Activated CD8-positive, alpha-beta memory T cell treated with anti-CD3 and anti-CD28 coated beads, Interleukin-2, amount 50 U/mL, for 24 hours (primary cell): ENCODE data around the gene MYO9A.

Experiments
- DNase-seq: peaks from one replicate; pipeline ENCODE4 v3.0.0-alpha.2; 2020; ENCODE audit errors: extremely low read depth

The MYO9A gene, protein sequence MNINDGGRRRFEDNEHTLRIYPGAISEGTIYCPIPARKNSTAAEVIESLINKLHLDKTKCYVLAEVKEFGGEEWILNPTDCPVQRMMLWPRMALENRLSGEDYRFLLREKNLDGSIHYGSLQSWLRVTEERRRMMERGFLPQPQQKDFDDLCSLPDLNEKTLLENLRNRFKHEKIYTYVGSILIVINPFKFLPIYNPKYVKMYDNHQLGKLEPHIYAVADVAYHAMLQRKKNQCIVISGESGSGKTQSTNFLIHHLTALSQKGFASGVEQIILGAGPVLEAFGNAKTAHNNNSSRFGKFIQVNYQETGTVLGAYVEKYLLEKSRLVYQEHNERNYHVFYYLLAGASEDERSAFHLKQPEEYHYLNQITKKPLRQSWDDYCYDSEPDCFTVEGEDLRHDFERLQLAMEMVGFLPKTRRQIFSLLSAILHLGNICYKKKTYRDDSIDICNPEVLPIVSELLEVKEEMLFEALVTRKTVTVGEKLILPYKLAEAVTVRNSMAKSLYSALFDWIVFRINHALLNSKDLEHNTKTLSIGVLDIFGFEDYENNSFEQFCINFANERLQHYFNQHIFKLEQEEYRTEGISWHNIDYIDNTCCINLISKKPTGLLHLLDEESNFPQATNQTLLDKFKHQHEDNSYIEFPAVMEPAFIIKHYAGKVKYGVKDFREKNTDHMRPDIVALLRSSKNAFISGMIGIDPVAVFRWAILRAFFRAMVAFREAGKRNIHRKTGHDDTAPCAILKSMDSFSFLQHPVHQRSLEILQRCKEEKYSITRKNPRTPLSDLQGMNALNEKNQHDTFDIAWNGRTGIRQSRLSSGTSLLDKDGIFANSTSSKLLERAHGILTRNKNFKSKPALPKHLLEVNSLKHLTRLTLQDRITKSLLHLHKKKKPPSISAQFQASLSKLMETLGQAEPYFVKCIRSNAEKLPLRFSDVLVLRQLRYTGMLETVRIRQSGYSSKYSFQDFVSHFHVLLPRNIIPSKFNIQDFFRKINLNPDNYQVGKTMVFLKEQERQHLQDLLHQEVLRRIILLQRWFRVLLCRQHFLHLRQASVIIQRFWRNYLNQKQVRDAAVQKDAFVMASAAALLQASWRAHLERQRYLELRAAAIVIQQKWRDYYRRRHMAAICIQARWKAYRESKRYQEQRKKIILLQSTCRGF (N-terminal part only)

DNA sequence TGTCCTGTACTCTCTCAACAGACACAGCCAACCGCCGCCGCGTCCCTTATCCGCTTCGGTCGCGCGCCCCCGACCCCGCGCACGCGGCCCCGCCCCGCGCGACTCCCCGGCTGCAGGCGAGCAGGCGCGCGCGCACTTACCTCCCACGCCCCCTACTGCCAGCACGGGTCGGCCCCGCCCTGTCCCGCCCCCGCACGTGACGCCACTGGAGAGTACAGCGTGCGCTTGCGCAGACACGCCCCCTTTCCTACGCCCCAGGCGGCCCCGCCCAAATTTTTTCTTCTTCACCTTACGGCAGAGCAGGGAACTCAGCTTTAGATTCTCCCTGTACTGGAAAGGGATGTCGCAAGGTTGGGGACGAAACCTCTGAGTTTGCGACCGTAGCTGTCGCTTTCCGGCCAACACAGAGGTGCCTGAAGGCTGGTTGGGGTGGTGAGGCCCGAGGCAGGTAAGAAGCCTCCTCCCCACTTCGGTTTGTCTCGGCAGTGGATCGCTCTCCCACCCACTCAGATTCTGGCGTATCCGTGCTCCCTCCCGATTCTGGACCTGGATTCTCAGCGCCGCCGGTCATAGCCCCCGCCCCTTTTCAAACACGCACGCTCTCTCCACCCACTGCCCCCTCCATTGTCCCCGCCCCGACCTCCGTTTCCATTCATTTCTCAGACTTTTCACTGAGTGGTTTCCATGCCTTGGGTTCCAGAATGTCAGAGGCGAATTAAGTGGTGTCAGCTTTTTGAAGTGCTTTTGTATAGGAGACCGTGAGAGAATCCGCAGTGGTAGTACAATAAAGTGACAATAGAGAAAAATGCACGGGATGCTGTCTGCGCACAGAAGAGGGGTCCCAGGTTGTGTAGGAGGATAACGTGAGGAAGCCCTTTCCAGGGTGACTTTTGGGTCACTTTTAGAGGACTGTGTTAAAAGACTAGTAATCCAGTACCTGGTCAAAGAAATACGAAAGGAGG is at the start of gene MYO9A, which contains the start of gene SENP8:
Gene MYO9A, minus strand, starts transcription at position 134 of the 962 bp plus-strand sequence. CDS start 71,587 bp downstream, outside the sequence.
Gene SENP8, plus strand, starts transcription at position 387 of the 962 bp plus-strand sequence. CDS start 21,221 bp downstream, outside the sequence.
- DNase-seq, result peak; percentile 95

DNA sequence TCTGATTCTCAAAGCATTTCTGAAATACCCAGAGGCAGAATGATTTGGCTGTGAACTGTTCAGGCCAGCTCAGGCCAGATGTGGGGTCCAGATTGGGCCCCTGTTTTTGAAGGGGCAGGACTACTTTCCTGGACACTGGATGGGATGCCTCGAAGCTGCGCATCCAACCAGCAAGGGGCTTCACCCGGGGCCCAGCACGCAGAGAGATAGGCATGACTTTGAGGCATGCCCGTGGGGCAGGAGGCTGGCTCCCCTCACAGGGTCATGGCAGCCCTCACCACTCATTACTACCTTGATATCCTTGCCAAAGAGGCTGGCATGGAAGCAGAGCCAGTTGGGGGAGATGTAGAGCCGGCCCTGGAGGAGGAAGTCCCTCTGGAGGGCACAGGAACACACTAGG is 49.5 kb upstream of the MYO9A start:
- DNase-seq, result no peak

DNA sequence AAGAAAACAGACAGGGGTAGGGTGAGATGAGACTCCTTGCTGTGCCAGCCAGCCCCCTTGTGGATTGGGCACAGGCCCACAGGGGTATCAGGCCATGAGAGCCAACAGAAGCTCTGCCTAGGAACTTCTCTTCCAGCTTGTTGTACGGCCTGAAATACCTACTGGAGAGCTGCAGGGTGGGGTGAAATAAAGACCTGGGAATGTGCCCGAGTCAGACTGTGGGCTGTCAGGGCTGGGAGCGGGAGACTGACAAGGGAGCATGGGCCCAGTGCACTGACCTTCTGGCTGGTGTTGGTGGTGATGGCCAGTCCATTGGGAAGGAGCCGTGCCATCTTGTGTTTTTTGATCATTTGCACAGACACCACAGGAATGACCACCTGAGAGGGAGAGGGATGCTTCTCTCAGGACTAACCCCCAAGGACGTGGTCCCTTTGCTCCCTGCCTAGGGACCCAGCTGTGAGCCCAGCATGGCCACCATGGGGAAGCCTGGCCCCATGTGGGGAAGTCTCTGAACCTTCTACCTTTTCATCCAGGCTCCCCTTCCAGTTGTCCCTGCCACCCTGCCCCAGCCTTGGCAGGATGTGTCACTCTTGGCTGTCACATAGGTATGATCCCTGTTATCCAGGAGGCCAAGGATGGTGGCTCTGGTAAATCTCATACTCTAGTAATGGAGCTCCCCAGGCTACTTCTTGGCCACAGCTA is 48.9 kb upstream of the MYO9A start:
- DNase-seq, result no peak

DNA sequence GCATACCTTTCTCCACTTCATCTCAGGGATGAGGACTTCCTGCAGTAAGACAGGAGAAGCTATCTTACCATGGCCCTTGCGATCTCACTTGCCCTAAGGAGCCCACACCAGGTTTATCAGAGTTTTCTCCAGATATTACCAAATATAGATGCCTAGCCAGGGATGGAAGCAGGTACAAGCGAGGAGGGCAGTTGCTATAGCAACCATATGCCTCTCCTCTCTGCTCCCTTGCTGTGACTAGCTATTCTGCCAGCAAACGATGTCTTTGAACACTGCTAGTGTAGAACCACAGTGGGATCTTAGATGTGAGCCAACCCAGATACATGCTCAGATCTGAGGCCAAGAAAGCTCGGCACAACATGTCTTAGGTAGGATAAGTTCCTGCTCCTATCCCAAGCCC is 45.8 kb upstream of the MYO9A start:
- DNase-seq, result no peak

DNA sequence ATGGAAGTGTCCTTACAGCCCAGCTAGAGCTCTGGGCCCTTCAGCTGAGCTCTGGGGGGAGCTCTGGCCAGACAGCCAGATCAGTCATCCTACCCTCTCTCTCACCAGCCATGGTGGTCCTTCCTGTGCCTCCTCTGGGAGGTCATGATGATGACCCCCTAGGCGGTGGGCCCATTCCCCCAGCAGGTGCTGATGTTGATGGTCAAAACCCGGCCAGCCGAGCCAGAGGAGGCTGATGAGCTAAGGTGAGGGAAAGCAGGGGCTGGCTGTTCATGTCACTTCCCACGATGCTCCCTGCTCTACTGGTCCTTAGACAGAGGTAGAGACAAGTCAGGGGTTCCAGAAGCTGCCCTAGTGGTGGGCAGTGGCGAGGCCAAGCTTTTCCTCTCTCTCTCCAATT is 44.6 kb upstream of the MYO9A start:
- DNase-seq, result no peak

DNA sequence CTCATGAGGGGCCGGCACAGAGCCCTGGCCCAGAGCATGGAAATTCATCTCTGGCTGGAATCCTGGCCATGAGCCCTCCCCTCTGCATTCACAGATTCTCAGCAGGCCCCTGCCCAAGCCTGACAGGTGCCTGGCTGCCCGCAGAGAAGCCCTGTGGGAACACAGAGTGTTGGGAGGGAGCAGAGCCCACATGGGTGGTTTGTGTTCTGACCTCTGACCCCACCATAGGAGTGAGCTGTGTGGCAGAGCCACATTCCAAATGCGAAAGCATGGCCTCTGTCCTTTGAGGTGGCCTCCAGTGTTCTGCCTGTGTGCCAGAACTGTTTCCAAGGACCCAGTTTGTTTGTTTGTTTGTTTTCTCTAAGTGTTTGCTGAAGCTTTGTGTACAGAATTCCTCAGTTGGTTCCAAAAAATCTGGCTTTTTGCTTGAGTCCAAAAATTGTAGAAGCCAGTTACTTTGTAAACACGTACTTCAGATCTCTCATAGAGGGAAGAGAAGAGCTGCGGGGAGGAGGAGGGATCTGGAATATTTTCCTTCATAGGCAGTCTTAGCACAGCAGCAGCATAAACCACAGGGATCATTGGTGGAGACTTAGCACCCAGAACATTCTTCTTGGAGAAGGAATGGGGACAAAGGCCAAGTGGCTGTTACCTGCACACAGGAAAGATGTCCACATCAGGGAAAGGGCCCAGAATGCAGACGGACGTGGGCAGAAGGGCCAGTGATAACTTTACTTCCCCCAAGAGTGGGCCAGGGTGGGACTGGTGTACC is 43.6 kb upstream of the MYO9A start:
- no peak for DNase-seq

DNA sequence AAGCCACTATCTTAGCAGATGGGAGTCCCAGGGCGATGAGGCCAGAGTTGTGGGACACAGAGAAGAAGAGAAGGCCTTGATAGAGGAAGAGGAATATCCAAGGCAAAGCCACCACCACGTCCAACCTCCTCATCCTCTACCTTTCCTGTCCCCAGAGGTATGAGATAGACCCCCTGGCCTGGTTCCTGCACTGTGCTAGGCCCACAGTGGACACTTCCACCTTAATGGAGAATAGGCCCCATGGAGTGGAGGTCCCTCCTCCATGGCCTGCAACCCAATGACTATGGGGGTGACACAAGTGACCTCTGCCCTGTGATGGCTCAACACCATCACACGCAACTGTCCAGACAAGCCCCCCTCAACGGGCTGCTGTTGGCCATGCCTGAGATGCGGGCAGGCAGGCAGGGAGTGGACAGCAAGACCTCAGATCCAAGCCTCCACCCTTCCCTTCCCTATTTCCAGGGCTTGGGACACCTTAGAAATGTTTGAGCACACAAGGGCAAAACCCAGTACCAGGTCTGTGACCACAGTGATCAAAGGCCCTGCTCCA is 42.8 kb upstream of the MYO9A start:
- DNase-seq, result no peak

DNA sequence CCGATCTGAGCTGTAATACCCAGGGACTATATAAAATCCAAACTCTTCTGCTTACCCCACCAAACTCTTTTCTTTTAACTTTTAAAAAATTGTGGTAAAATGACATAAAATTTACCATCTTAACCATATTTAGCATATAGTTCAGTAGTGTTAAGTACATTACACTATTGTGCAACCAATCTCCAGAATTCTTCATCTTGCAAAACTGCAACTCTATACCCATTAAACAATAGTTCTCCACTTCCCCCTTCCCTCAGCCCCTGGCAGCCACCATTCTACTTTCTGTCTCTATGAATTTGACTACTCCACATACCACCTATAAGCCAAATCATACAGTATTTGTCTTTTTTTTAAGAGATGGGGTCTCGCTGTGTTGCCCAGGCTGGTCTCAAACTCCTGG is 39.0 kb upstream of the MYO9A start:
- no peak for DNase-seq

DNA sequence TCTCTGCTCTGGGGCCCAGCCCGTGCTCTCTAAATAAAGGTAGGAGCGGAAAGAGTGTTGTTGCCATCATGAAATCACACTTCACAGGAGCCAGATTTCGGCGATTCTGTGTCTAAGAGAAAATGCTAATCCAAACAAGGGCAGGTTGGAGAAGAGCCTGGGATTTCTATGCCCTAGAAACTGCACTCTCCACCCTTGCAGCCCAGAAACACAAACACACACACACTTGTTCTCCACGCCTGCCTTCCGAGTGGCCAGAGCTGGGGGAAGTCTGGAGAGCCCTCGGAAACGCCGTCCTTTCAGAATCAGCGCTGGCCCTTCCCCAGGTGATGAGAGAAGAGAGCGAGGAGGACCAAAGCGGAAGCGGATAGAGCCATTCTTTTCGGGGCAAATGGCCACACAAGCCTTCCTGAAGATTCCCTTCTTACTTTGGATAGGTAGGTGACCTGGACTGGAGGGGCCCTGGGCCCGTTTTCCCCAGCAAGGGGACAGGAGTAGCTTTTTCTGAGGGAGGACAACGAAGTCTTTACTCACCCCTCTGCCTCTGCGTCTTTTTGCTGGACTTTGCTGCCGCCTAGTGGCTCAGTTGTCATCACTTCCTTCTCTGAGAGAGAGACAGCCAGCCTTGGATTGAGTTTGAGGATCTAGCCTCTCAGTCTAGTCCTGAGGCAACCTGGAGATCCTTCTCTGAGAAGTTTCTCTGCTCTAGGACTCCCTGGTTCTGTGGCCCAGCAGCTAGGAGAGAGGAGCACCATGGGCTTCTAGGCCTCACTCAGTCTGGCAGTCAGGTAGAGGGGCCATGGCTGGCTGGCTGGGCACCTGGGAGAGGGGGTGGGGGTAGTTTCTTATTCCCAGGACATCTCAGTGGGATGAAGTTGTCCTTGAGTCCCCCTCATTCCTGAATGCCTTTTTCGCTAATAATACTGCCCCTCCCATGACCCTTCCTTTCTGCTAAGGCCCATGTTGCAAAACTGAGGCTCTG is 38.0 kb upstream of the MYO9A start:
- peak; percentile 62 for DNase-seq

DNA sequence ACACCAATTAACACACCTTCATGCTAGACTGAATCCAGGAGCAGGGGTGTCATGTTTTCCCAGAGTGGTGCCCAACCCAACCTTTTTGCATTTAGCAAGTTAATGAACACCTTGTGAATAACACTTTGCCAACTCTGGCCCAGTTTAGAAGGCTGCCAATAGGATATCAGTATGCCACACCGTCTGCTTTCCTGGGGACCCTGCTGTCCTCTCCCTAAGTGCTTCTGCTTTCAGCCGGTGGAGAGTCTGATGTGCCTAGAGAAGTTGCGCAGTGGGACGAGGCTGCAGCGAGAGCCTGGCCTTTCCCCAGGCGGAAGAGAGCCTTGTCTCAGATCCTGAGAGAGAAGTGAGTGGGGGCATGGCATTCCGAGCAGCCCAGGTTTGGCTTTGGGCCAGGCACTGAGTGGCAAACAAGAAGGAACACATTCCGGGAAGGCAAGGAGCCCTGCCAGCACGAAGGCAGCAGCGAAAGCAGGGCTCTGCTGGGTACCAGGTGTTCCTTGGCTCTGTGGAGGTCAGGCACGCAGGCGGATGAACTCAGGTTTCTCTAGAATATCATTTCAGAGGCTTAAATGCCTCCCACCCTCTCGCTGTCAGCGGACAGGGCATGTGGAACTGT is 37.2 kb upstream of the MYO9A start:
- DNase-seq, result no peak

DNA sequence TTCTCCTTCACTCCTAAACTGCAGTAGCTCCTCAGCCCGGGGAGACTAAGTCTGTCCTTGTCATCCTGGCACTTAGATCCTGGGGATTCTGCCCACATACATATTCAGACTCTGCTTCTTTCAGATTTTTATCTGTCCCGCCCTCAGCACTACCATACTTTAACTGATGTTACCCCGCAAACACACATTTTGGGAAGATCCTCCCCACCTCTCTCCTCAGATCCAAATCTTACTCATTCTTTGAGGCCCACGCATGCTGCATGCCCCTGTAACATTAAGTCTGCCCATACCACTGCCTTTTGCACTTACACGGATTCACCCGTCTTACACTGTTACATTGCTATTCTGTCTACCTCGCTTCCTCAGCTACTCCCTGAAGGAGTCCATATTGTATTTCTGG is 36.4 kb upstream of the MYO9A start:
- DNase-seq, result no peak

DNA sequence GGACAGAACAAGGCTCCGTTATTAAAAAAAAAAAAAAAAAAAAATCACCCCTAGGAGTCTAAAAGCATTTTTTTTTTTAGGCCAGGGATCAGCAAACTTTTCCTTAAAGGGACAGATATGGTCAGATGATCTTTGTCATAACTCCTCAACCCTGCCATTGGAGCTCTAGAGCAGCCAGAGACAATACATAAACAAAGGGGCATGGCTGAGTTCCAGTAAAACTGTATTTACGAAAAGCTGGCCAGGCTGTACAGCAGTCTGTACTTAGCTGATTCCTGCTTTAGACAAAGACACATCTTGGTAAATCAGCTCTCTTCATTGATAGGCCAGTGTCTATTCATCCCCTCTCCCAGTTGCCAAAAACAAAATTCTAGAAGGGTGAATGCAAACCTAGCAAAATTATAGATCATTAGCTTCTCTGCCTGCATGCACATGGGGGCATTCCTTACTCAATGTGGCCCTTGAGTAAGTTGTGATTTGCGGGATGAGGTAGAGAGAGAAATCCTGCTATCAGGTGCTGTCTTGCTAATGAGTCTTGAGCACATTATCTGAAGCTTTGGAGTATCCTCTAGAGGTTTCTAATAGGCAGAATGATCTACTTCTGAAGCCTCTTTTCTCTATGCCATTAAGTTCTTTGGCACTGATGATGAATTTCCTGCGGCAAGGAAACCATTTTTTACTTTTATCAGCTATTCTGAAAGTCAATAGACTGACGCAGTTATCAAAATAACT is 35.5 kb upstream of the MYO9A start:
- DNase-seq, result no peak

DNA sequence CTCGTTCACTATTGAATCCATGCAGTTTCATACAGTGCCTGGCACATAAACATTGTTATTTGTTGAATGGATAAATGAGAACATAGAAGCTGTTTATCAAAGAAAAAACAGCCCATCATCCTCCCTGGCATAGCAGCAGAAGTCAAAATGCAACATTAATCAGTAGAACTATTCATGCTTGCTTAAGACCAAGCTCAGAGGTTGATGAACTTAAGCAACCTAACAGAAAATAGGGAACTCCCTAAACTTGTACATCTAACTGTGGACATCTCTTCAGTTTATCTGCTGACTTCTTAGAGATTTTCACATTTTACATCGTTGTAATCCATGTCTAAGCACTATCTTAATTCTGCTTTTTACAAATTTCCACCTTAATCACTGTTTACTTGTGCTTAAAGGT is 29.5 kb upstream of the MYO9A start:
- no peak for DNase-seq

DNA sequence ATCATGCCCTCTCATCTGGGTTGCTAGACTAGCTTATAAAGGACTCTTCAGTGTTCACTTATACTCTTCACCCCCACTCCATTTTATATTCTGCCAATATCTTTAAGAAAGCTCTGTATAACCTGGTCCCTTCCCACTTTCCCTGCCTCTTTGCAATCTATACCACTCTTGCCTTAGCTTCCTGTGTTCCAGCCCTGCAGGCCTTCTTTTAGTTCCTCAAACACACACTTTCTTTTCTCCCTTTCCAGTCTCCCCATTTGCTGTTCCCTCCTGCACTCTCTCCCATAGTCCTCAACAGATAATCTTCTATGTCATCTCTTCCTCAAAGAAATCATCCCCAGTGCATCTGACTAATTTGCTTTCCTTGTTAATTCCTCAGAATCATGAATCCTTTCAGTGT is 29.0 kb upstream of the MYO9A start:
- DNase-seq, result no peak

DNA sequence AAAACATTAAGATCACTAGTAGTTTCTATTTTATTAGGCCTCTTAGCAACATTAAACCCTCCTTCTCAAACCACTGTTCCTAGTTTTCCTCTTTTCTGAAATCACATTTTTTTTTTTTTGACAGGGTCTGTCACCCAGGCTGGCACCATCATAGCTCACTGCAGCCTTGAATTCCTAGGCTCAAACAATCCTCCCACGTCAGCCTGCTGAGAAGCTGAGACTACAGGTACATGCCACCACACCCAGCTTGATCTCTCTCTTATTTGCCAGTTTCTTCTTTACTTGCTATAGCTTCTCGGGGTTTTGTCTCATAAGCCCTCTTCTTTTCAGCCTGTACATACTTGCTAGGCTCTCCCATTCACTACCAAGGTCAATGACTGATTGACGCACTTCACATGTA is 28.3 kb upstream of the MYO9A start:
- DNase-seq, result no peak

DNA sequence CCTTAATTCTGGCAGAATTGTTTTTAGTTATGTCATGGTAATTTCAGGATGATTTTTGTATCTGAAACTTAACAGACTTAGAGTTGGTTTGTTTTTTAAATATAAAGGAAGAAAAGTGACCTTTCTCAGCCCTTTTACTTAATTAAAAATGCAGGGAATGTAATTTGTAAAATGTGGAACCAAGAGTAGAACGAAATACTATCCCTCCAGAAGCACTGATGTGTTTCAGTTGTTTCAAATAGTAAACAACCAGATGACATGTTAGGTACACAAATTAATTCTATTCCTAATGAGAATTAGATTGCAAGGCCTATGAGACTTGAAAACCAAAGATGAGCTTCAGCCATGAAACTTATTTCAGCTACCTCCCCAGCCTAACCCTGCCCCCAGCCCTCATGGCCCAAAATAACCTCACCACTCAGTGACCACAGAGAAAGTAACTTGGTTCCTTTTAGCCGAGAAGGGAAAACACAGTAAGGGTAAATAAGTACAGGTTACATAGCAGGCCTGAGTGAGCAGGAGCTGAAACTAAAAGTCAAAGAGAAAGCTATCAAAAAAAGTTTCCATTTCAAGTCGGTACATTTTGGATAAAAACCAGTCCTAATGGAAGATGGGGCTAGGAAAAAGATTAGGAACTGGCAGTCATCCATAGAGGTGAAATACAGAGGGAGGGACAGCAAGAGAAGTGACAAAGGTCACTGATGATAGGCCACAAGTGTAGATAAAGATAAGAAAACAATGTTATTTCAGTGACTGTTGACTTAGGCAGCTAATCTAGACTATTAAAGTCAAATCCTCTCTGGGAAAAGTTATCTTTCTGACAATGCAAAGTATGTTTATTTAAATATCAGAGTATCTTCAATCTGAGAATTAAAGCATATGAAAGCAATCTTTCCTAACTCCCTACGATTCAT is 23.5 kb upstream of the MYO9A start:
- DNase-seq, result no peak
